ENCODE results near the gene ZNF385C.

Gene ZNF385C

GRCh38 chr17:42107124-42107523, 8.9 kb upstream of the ZNF385C start:
- no peak for DNase-seq

DNA sequence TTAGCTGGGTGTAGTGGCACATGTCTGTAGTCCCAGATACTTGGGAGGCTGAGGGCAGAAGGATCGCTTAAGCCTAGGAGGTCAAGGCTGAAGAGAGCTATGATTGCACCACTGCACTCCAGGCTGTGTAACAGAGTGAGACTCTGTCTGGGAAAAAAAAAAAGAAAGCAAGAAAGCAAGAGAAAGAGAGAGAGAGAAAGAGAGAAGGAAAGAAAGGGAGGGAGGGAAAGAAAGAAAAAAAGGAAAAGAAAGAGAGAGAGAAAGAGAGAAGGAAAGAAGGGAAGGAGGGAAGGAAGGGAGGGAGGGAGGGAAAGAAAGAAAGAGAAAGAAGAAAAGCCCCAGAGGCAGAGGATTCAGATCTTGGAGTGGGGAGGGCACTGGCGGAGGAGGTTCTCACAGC, 7.7 kb upstream of the ZNF385C start:
- no peak for DNase-seq

GRCh38 chr17:42104264-42104663, 6.0 kb upstream of the ZNF385C start:
- DNase-seq: no peak

- DNase-seq: no peak
Observed at GRCh38 chr17:42103221-42103954, 5.1 kb upstream of the ZNF385C start.

DNA sequence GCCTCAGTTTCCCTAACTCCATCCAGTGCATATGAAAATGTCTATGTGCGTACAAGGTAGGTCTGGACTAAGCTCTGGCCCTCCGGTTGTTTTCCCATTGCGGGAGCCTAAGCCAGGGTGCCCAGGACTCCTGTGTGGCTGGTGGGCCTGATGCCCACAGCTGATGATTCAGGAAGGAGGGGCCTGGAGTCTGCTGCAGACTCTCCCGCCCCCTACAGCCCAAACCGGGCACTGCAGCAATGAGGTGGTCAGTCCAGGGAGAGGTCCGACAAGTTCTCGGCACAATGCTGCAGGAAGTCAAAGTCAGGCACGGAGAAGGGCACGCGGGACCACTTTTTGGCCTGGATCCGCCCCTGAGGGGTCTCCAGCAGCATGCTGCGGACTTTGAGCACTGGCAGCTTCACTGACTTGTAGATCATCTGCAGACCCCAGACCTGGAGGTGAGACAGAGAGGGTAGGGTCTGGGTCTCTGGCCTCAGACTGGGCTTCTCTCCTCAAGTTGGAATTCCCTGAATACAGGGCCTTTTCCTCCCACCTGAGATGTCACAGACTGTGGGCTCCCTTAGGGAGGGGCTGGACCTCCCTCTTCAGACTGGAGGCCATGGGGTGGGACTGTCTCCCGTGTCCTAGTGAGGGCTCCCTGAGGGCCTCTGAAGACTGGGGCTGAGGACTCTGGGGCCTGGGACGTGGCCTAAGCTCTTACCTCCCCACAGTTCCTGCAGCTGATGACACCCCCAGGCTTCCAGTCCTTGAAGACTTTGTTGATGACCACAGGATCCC, 3.4 kb upstream of the ZNF385C start:
- no peak for DNase-seq

DNA sequence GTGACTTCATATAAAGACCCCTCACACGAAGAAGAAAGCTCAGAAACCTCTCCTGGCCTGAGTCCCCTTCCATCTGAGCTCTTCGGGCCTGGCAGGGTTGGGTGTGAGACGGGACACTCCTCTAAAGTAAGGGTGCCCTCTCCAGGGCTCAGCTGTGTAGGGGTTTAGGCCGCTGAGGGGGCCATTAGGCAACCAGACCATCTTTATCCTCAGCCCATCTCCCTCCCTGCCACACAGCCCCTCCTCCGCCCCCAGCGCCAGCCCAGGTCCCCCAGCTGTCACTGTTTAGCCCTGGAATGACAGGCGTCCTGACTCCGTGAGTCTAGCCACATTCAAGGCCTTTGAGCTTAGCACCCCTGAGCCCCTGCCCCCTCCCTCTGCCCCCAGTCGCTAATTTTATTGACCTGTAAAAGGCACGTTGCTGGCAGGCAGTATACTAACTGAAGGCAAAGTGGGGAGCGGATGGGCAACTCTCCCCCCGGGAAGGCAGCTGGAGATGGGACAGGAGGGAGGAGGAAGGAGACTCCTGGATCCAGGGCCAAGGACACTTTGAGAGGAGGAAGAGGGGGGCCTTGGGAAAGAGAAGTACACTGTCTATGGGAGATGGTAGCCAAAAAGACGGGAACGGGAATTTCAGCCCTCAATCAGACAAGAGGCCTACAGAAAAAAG, 592 bp upstream of the ZNF385C start:
- DNase-seq: peak; percentile 64

GRCh38 chr17:42096360-42097111, 1.7 kb downstream of the ZNF385C start:
- DNase-seq: no peak

DNA sequence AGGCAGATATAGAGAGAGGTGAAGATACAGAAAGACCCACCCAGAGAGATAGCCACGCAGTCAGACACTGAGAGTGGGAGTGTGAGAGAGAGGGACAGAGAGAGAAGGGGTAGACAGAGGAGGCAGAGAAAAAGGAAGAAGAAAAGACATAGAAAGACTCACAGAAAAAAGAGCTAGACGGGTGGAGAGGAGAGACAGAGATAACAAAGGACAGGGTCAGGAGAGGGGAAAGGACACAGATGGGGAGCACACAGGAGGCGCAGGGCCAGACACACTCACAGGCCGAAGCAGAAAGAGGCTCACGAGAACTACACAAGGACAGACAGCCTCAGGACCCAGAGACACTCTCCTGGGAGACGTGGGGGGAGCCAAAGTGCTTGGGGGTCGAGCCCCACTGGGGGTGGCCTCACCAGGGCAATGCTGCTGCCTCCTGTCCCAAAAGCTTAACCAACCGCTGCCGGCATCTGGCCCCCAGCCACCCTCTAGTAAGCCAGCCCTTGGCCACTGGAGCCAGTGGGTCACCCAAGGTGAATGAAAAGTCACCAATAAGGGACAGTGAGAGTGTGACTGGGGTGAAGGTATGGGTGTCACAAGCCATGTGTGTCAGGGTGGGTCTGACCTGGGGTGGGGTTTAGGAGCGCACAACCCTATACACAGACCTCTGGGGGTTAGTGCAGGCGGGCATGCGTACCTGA, 3.8 kb downstream of the ZNF385C start:
- DNase-seq: no peak

GRCh38 chr17:42092939-42093338, 5.3 kb downstream of the ZNF385C start:
- DNase-seq: no peak

DNA sequence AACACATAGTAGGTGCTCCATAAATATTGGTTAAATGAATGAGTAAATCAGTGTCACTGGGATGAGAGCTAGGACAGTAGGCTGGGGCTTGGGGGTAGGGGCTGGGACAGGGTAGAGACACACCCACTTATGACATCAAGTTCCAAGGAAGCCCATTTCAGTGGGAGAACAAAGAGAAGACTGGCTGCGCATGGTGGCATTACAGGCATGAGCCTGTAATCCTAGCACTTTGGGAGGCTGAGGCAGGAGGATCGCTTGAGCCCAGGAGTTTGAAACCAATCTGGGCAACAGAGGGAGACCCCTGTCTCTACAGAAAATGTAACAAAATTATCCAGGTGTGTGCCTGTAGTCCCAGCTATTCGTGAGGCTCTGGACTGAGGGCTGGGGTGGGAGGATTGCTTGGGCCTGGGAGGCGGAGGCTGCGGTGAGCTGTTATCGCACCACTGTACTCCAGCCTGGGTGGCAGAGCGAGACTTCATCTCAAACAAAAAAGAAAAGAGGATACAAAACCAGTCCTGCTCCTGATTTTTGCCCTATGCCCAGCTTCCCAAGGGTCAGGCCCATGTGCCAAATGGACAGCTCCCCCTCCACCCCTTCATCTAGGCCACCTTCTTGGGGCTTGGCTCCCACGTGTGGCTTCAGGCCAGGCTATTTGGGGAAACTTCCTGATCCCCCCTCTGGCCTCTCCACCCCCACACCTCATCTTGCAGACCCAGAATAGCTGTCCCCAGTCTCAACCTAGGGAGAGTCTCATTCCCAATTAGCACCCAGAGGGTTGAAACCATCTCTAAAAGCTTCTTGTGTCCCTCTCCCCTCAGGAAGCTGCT, 7.1 kb downstream of the ZNF385C start:
- no peak for DNase-seq

GRCh38 chr17:42088736-42089135, 9.5 kb downstream of the ZNF385C start:
- DNase-seq: no peak

- no peak for DNase-seq
Observed at GRCh38 chr17:42087736-42088705, 10.3 kb downstream of the ZNF385C start.

DNA sequence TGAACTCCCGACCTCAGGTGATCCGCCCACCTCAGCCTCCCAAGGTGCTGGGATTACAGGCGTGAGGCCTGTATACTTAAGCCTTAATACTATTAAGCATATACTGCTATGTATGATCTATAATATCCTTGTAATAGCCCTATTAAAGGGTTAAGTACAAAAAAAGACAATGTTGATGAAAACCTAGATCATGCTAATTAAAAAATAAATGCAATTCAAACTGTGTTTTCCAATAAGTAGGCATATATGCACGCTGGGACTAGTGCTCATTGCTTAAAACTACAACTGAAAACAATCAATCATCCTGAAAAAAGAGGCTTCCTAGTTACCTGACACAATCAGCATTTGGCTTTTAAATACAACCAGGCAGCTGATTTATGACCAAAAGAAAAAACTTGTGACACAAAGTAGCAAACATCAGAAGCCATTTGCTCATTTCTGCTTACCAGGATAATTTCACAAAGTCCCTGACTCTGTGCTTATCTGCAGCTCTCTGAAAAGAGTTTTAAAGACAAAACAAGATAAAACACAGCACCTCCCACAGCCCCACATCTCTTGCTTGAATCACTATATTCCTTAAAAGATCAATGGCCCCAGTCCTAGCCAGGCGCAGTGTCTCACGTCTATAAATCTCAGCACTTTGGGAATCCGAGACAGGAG, 11.1 kb downstream of the ZNF385C start:
- DNase-seq: no peak

- DNase-seq: no peak
Observed at GRCh38 chr17:42081516-42082129, 16.6 kb downstream of the ZNF385C start.

GRCh38 chr17:42079541-42079940, 18.7 kb downstream of the ZNF385C start:
- DNase-seq: no peak

- no peak for DNase-seq
Observed at GRCh38 chr17:42078396-42079043, 19.8 kb downstream of the ZNF385C start.

DNA sequence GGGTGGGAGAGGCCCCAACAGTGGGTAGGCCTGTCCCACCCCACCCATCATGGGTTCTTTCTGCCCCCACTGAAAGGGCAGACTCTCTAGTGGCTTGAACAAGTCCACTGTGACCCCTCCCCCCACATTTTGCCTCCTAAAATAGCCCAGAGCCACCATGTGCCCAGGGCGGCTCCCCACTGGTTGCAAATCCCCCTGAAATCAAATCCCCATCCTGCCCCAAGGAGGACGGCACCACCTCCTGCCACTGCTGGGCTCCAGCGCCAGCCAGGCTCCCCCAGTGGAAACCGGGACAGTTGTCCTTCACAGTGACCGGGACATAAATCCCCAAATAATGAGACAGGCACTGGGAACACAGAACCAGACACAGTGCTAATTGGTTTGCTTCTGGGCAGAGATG, 20.5 kb downstream of the ZNF385C start:
- no peak for DNase-seq

- no peak for DNase-seq
Observed at GRCh38 chr17:42076797-42077559, 21.3 kb downstream of the ZNF385C start.

Data from NCI-H2171 treated with DMSO at 0.1 percent for 48 hours (cell line).